HG03097 (cell line): ENCODE results near the gene MORC2.

ENCODE experiments used
- ATAC-seq: cut with Tn5 transposase; IDR thresholded peaks from one replicate; pipeline ENCODE4 v1.9.1; 2021; ENCODE audit not compliant: unreplicated experiment, low FRiP score

Gene MORC2

GRCh38 chr22:30968015-30968923, at the start of gene MORC2:
TSS of gene MORC2 (minus strand) at chr22:30968774. CDS start at chr22:30967889, 885 bp downstream.
- ATAC-seq = peak; percentile 23

- ATAC-seq = no peak
Measured at GRCh38 chr22:31005535-31005934, 37.0 kb upstream of the MORC2 start.

- no peak for ATAC-seq
Measured at GRCh38 chr22:31001124-31001770, 32.7 kb upstream of the MORC2 start.

- no peak for ATAC-seq
Measured at GRCh38 chr22:30998329-30998728, 29.8 kb upstream of the MORC2 start.

GRCh38 chr22:30996462-30996861, 27.9 kb upstream of the MORC2 start:
- no peak for ATAC-seq

- ATAC-seq = no peak
Measured at GRCh38 chr22:30994960-30995359, 26.4 kb upstream of the MORC2 start.

- no peak for ATAC-seq
Measured at GRCh38 chr22:30992565-30992964, 24.0 kb upstream of the MORC2 start.

GRCh38 chr22:30990690-30991089, 22.1 kb upstream of the MORC2 start:
- no peak for ATAC-seq

- ATAC-seq = no peak
Measured at GRCh38 chr22:30989474-30989873, 20.9 kb upstream of the MORC2 start.

GRCh38 chr22:30985561-30986208, 17.1 kb upstream of the MORC2 start:
- ATAC-seq = no peak

GRCh38 chr22:30984317-30984716, 15.7 kb upstream of the MORC2 start:
- ATAC-seq = no peak

- no peak for ATAC-seq
Measured at GRCh38 chr22:30982512-30982911, 13.9 kb upstream of the MORC2 start.

GRCh38 chr22:30979932-30980331, 11.4 kb upstream of the MORC2 start:
- ATAC-seq = no peak

GRCh38 chr22:30978304-30978962, 9.9 kb upstream of the MORC2 start:
- ATAC-seq = no peak

GRCh38 chr22:30970356-30970746, 1.8 kb upstream of the MORC2 start:
- ATAC-seq = no peak

GRCh38 chr22:30969532-30970355, 1.2 kb upstream of the MORC2 start:
- peak; percentile 31 for ATAC-seq

- peak; percentile 80 for ATAC-seq
Measured at GRCh38 chr22:30968924-30969531, 454 bp upstream of the MORC2 start, which contains the start of gene TUG1. TSS of gene TUG1 (plus strand) at chr22:30969265.

GRCh38 chr22:30964858-30965257, 3.7 kb downstream of the MORC2 start:
- ATAC-seq = no peak

- no peak for ATAC-seq
Measured at GRCh38 chr22:30955153-30955552, 13.4 kb downstream of the MORC2 start.

- ATAC-seq = no peak
Measured at GRCh38 chr22:30953206-30953605, 15.4 kb downstream of the MORC2 start.
